ENCODE data around the gene DPY19L2.
"Not testable (repeated sequence)": the region's sequence is repeated elsewhere in the genome, so short reads cannot be mapped to it uniquely, and the experiment has no call there.

DPY19L2 gene

DNA sequence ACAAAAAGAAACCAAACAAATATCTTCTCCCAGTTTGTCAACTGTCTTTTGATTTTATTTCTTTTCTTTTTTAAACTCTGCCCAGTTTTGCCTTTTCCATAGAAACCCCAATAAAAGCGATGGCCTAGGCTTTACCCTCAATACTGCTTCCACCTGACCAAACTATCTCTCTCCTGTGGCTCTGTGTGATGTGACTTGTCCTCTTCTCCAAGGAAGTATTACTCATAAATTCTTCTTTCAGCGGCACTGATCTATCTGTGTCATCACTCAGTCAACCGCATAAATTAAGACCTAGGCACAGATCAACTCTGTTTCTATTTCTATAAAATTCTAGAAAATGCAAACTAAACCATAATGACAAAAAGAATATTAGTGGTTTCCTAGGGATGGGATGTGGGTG, 9.8 kb downstream of the DPY19L2 start:
- not testable (repeated sequence) for DNase-seq

DNA sequence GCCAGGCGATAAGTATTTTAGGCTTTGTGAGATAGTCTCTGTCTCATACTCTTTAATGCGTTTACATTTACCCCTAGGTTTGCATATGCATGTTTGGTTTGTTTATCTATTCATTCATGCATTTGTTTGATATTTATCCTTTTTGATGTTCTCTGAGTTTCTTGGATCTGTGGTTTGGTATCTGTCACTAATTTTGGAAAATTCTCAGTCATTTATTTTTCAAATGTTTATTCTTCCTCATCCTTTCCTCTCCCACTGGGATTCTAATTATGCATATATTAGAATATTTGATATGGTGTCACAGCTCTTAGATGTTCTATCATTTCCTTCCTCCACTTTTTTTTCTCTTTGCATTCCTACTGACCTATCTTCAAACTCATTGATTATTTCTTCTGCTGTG, 11.9 kb downstream of the DPY19L2 start:
- DNase-seq: not testable (repeated sequence)

DNA sequence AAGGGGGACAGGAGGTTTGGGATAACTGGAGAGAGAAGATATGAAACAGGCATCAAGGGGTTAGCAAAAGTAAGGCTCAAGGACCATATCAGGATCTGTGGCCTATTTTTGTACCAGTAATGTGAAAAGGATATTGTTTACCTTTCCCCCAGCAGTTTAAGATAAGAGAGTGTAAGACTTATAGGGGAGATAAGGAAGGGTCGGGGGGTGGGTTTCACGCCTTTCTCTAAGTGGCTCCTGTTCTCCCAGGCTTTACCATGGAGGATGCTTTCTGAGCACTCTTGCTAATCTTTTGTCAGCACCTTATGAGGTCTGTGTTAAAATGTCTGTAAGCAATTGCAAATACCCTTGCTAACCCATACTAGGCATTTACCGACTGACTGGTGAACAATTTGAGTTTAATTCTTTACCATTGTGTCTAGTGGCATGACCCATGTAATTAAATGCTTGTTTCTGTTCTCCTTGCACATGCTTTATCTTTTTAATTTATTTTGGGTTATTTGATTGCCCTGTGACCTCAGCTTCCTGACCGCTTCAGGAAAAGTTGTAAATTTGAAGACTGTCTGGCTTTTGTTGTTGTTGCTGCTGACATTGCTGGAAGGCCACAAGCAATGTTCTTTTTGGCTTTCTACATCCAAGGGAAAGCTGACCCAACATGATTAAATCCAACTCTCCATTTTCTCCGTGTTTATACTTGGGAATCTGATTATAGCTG, 12.6 kb downstream of the DPY19L2 start:
- not testable (repeated sequence) for DNase-seq

DNA sequence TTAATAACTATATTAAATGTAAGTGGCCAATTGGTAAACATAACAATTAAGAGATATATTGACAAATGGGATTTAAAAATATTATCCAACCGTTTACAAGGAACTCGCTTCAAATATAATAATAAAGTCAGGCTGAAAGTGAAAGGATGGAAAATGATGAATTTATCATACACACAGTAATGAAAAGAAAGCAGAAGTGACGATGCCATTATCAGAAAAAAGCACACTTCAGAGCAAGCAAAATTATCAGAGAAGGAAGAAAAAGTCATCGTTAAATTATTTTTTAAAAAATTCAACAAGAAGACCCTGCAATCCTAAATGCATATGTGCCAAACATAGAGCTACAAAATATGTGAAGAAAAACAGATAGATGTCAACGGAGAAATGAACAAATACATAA, 13.8 kb downstream of the DPY19L2 start:
- not testable (repeated sequence) for DNase-seq

DNA sequence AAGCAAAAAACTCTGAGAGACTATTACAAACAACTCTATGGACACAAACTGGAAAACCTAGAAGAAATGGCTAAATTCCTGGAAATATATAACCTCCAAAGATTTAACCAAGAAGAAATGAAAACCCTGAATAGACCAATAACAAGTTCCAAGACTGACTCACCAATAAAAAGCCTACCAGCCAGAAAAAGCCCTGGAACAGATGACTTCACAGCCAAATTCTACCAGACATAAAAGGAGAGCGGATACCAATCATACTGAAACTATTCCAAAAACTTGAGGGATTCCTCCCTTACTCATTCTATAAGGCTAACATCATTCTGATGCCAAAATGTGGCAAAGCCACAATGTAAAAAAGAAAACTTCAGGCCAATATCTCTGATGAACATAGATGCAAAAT, 18.8 kb downstream of the DPY19L2 start:
- peak; percentile 90 for DNase-seq

DNA sequence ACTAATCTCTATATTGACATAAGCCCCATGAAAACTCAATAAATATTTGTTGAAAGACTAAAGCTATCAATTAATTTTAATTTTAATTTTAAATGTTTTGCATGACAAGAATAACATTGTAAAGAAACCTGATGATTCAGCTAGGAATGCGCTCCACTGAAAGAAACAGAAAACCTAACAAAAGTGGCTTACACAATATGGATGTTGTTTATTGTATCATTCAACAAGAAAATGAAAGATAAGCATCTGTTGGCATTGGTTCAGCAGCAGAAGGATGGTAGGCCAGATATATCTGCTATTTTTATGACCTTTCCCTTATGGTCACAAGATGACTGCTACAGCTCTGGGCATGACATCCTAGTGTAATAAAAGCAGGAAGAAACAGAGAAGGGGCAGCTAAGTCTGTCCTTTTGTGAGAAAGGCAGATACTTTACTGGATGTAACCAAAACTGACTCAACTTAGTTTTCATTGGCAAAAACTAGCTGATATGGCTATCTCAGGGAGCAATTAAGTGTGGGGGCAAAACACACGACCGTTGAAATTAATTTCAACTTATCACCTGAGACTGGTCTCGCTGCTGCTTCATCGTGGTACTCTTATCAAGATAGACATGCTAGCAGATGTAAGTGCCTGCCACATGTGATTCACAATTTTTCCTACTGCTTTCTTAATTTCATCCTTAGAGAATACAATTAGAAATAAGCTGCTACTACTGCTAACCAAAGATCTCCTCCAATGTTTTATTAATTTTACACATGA, 24.7 kb downstream of the DPY19L2 start:
- DNase-seq: peak; percentile 43

DNA sequence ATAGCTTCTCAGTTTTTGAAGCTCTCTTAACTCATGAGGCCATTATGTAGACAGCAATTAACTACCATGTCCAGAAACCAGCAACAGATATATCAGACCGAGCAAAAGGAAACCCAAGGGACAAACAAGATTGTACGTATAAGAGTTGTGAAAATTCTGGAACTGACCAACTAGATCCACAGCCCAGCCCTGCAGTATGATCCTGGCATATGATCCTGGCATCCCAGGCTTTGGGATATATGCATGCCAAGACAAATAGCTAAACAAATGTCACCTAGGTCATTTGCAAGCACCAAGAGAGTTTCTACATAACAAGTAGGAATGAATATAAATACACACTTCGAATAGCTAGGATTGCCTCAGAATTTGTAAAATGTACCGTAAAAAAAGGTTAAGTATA, 44.0 kb downstream of the DPY19L2 start:
- not testable (repeated sequence) for DNase-seq

DNA sequence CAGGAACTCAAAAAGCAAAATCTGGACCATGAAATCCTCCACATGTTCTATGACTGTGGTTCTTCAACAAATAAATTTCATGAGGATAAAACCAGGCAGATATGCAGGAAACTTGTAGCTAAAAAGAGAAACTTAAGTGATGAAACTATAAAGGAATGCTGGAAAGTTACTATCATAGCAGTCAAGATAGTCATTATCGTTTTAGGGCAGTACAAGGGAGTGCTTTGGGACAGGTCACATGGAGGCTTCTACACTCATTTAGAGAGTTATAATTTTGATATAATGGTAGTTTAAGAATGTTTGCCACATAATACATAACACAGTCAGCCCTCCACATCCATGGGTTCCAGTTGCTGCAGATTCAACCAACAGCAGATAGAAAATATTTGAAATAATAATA, 52.7 kb downstream of the DPY19L2 start:
- DNase-seq: not testable (repeated sequence)

DNA sequence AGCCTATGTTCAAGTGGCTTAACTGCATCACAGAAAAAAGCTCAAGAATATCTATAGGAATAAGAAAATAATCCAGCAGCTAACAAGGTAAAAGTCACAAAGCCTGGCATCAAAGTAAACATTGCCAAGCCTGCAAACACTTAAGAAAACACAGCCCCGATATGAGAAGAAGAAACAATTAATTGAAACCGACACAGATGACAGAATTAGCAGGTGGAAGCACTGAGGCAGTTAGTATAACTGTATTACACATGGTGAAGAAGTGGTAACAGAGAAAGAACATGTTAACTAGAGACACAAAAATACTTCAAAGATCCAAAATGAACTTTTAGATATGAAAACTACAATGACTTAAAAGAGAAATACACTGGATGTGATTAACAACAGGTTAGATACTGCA, 57.0 kb downstream of the DPY19L2 start:
- not testable (repeated sequence) for DNase-seq

DNA sequence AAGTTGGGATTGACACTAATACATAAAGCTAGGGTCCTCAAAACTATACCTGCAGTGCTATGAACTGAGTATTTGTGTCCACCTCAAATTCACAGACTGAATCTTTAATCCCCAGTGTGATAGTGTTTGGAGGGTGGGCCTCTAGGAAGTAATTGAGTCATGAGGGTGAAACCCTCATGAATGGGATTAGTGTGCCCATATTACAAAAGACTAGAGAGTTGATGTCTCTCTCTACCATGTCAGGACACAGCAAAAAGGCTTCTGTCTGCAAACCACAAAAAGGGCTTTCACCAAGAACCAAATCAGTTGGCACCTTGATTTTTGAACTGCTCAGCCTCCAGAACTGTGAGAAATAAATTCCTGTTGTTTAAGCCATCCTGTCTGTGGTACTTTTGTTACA, 59.0 kb downstream of the DPY19L2 start:
- DNase-seq: not testable (repeated sequence)

DNA sequence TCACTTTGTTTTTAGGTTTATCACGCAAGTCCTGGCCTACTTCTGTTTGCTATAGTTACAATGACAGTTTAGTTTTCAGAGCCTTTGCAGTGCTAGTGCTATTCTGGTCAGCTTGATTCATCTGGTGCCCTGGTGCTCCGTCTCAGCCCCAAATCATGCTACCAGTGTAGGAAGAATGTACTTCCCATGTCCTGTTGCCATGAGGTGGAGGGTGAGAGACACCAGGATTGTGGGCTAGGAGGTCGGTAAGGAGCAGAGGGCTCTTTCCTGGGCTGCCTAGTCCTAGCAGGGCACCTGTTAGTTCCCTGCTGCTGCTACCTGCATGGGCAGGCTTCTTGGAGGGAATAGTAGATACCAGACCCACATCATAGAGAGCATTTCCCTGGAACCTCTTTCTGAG, 63.3 kb downstream of the DPY19L2 start:
- DNase-seq: not testable (repeated sequence)

DNA sequence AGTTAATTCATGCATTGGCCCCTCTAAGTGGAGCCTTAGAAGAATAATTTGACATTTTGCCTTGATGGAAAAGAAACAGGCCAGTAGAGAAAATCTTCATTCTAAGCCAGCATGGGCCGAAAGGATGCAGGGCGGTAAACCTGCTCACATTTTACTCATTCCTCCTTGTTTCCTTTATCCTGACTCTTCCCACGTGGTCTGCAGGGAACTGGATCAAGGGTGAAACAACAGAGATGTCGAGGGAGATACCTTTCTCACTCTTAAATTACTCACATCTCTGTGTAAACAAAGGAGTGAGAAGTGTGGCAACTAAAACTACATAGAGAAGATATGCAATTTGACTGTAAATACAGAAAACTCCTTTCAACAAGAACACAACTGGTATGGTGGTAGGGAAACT, 73.5 kb downstream of the DPY19L2 start:
- peak; percentile 0 for DNase-seq

DNA sequence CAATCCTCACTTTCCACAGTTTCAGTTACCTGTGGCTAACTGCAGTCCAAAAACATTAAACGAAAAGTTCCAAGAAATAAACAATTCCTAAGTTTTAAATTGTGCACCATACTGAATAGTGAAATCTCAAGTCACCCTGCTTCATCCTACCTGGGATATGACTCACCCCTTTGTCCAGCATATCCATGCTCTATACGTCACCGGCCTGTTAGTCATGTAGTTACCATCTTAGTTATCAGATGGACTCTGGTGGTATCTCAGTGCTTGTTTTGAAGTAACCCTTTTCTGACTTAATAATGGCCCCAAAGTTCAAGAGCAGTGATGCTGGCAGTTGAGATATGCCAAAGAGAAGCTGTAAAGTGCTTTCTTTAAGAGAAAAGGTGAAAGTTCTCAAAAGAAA, 83.9 kb downstream of the DPY19L2 start:
- DNase-seq: peak; percentile 1

DNA sequence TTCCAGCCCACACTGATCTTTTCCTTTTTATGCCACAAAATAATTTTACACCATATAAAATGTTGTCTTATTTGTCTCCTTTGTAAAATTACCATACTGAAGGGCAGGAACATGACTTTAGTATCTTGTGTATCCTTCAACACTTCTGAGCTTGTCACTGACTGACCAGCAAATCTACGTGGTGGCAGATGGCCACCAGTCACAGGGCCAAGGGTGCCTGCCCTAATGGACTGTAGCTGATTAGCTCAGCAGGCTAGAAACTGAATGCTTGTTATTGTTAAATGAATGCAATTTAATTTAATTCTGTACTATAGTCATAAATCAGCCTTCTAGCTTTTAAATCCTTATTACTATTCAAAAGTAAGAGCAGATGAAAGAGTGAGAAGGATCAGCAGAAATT, 85.0 kb downstream of the DPY19L2 start:
- not testable (repeated sequence) for DNase-seq

DNA sequence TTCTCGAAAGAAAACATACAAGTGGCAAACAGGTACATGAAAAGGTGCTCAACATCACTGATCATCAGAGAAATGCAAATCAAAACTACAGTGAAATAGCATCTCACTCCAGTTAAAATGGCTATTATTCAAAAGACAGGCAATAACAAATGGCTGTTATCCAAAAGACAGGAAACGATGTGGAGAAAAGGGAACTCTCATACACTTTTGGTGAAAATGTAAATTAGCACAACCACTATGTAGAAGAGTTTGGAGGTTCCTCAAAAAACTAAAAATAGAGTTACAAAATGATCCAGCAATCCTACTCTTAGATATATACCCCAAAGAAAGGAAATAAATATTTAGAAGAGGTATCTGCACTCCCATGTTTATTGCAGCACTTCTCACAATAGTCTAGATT, 90.7 kb downstream of the DPY19L2 start:
- DNase-seq: not testable (repeated sequence)

DNA sequence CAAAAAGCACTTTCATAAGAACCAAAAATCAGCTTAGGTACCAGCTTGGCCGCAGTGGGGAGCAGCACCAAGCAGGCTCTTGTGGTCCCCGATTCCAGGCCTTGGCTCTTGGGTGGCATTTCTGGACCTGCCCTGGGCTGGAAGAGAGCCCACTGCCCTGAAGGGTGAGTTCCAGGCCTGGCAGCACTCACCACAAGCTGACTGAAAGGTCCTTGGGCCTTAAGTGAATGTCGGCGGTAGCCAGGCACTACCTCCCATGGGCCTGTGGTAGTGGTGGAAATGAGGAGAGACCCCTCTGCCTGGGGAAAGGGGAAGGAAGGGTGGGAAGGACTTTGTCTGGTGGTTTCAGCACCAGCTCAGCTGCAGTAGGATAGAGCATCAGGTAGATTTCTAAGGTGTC, 96.3 kb downstream of the DPY19L2 start:
- not testable (repeated sequence) for DNase-seq

DNA sequence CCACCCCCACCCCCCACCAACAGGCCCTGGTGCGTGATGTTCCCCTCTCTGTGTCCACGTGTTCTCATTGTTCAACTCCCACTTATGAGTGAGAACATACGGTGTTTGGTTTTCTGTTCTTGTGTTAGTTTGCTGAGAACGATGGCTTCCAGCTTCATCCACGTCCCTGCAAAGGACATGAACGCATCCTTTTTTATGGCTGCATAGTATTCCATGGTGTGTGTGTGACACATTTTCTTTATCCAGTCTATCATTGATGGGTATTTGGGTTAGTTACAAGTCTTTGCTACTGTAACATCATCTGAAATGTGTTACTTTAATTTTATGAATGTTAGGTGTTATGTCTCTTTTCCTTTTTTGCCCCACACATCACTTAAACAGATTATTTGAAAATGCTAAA, 109.8 kb downstream of the DPY19L2 start:
- DNase-seq: not testable (repeated sequence)

DNA sequence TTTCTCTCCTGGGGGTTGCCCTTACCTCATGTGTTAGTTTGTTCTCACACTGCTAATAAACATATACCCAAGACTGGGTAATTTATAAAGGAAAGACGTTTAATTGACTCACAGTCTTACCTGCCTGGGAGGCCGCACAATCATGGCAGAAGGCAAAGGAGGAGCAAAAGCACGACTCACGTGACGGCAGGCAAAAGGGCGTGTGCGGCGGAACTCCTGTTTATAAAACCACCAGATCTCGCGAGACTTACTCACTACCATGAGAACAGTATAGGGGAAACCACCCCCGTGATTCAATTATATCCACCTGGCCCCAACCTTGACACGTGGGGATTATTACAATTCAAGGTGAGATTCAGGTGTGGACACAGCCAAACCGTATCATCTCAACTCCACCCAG, 116.9 kb downstream of the DPY19L2 start:
- not testable (repeated sequence) for DNase-seq

DNA sequence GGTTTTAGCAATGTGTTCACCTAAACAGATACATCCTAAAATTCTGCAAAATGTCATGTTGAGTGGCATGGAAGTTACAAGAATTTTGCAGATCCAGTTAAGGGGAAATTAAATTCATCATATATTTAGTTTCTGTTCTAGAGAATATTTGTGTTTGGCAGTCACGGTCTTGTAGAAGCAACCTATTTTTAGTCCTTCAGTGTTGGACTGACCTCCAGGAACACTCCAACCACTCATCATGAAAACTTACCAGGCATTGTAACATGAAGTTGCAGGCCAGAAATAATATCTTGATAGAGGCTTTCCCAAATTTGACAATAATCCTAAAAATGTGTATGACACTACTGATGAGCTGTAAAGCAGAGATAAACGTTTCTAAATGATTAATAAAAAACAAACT, 119.3 kb downstream of the DPY19L2 start:
- not testable (repeated sequence) for DNase-seq

DNA sequence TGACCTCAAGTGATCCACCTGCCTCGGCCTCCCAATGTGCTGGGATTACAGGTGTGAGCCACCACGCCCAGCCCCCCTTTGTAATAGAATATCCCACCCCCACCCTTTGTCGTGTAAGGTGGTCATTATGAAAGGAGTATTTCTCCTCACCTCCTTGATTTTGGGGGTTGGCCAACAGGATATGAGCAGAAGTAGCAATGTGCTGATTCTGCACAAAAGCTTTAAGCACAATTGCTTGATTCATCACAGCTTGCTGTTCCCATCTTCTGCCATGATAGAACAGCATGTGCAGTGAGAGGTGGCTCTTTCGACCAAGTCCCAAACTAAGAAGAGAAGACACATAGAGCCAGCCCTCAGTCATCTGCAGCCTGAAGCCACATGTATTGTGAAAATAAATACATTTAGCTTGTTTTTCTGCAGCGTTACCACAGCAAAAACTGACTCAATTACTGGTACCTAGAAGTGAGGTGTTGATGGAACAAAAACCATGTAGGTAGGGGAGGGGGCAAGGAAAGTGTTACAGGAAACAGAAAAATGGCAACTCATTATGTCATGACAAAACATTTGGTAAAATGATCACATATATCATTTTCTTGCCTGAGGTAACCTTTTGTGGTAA, 122.9 kb downstream of the DPY19L2 start:
- DNase-seq: not testable (repeated sequence)

DNA sequence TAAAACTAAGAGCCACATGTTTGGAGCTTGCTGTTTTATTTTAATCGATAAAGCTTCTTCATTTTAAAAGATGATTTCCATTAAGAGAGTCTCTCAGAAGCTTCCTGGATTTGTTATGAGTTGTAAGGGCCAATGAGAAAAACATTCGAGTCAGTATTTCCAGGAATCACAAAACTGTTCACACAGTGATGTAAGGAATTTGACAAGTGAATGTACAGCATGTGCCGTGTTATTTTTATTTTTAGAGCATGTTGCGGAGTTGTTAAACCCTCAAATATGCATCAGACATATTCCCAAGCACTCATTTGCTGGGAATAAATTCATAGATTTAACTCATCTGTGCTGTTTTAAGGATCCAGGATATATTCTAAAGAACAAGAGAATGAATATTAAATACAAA, 129.6 kb downstream of the DPY19L2 start:
- not testable (repeated sequence) for DNase-seq

DNA sequence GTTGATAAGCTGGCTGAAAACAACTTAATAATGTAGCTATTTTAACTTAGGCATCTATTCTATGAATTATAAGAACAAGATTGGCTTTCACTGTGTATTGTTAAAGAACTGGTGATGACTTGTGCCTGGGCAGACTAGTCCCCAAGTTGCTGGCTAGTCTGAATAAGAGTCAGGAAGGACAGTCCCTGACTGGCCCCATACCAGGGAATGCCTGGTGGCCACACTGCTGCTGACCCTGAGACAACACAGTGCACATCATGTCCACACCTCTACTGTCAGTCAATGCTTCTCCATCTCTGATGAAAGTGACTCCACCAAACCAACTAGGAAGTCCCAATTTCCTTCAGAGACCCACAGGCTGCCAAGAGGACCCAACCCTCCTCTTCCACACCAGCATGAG, 130.5 kb downstream of the DPY19L2 start:
- not testable (repeated sequence) for DNase-seq

DNA sequence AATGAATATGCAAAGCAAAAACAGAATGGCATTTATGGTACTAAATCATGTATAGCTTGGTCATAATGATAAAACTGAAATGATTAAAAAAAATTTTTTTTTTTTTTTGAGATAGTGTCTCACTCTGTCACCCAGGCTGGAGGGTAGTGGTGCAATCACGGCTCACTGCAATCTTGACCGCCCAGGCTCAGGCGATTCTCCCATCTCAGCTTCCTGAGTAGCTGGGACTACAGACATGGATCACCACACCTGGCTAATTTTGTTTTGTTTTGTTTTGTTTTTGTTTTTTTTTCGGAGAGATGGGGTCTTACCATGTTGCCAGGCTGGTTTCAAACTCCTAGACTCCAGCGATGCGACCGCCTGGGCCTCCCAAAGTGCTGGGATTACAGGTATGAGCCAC, 138.7 kb downstream of the DPY19L2 start:
- DNase-seq: not testable (repeated sequence)

DNA sequence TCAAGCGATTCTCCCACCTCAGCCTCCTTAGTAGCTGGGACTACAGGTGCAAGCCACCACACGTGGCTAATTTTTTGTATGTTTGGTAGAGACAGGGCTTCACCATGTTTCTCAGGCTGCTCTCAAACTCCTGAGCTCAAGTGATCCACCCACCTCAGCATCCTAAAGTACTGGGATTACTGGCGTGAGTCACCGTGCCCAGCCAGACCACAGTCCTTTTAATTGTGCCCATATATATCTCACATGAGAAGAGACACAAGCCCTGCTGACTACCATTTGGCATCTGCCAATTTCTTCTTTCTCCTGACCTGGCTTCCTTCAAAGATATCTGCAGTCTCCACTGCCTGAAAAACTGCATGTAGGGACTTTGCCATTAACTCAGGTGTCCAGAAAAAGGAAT, 142.5 kb downstream of the DPY19L2 start:
- DNase-seq: no peak

Measured in fibroblast of skin of right quadriceps (primary cell).